Adipose tissue (tissue), 3 donors: ENCODE data around the gene SAMD13. TPM values are rescaled to one million over a fixed set of nuclear protein-coding genes. Genes with fewer than 3 reads are reported as not detected.

Experiments
- H3K27ac ChIP-seq: one replicate; pipeline ENCODE4 v1.5.1; 2013; ENCODE audit warnings: low read depth, low read length
- WGBS, 3 donors: extraction: QIAGEN DNeasy Blood & Tissue Kit; methylation state at CpG; one replicate each; pipeline ENCODE4 v1.1.7; 2013; 5-methylcytosine and 5-hydroxymethylcytosine counted together
- polyA plus RNA-seq, 3 donors: library from polyadenylated mRNA; stranded (reverse); fragments of 200-250 nt; gene quantifications; one replicate each; pipeline ENCODE4 v1.2.3, GENCODE V29; 2013
- donor health status: healthy with polysubstance abuse.
- donor health status: Bipolar disorder and iron deficiency.
- donor health status: healthy.

SAMD13 gene
- polyA plus RNA-seq, 3 donors: 0.62 to 1.5 (median 0.95) TPM

- 85 to 90% (median 88%) methylated on average over 5 of the region's 5 CpGs for WGBS, 3 donors
Measured at GRCh38 chr1:84386716-84387479, 85.4 kb downstream of the SAMD13 start.

GRCh38 chr1:84387480-84388163, 86.1 kb downstream of the SAMD13 start:
- no peak overlapping the region for H3K27ac ChIP-seq
- WGBS, 3 donors: 71 to 79% (median 75%) methylated on average over 8 of the region's 8 CpGs

More at GRCh38 chr1:84386716-84387479, 85.4 kb downstream of the SAMD13 start:
- no peak overlapping the region for H3K27ac ChIP-seq

GRCh38 chr1:84390226-84390625, 88.7 kb downstream of the SAMD13 start:
- no peak overlapping the region for H3K27ac ChIP-seq

- WGBS, 3 donors: 76 to 84% (median 79%) methylated on average over 11 of the region's 11 CpGs
- no peak within 1 kb of the TSS for H3K27ac ChIP-seq
Measured at GRCh38 chr1:84398175-84399155, 97.0 kb downstream of the SAMD13 start, which contains the start of gene DNASE2B. Gene DNASE2B (plus strand): TSS chr1:84398484. CDS start chr1:84398565, 81 bp downstream.

Other genes starting within 250 kb of the SAMD13 start
- 10 to 100 TPM in 1 of 3 donors, 1 to 10 TPM in 2; 5.0 to 14.3 (median 6.9) TPM for gene PRKACB, start 157.4 kb upstream of the SAMD13 start, polyA plus RNA-seq
- gene DNASE2B, start 96.8 kb downstream of the SAMD13 start, polyA plus RNA-seq: under 1 TPM in 1 of 3 donors, not detected in 2; 0.07 TPM
- gene RPF1, start 177.6 kb downstream of the SAMD13 start, polyA plus RNA-seq: 10 to 100 TPM; 18.0 to 27.6 (median 27.1) TPM
- gene SPATA1, start 204.7 kb downstream of the SAMD13 start, polyA plus RNA-seq: under 1 TPM in 2 of 3 donors, not detected in 1; 0.18 to 0.28 TPM
- gene GNG5, start 204.9 kb downstream of the SAMD13 start, polyA plus RNA-seq: 100 to 1,000 TPM in 2 of 3 donors, 10 to 100 TPM in 1; 73.4 to 170 (median 136) TPM